NCI-H1436 (cell line): Measurements from ENCODE around the gene NEDD9.

Experiments
- DNase-seq: peaks from one replicate; lab custom pipeline; 2025; lab: John Stamatoyannopoulos, UW

The NEDD9 gene

DNA sequence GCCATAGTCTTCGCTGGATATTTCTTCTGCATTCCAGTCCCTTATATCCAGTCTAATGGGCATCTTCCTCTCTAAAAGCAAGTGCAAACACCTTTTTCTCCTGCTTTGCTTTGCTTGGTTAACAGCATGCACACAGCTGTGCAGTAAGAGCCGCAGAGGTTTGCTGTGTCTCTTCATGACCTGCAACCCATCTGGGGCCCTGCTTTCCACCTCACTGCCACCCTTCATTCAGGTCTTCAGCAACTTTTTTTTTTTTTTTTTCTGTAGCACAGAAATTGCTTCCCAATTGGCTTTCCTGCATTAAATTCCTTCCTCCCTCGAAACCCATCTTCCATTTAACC is 14.4 kb downstream of the NEDD9 start:
- DNase-seq: no peak

DNA sequence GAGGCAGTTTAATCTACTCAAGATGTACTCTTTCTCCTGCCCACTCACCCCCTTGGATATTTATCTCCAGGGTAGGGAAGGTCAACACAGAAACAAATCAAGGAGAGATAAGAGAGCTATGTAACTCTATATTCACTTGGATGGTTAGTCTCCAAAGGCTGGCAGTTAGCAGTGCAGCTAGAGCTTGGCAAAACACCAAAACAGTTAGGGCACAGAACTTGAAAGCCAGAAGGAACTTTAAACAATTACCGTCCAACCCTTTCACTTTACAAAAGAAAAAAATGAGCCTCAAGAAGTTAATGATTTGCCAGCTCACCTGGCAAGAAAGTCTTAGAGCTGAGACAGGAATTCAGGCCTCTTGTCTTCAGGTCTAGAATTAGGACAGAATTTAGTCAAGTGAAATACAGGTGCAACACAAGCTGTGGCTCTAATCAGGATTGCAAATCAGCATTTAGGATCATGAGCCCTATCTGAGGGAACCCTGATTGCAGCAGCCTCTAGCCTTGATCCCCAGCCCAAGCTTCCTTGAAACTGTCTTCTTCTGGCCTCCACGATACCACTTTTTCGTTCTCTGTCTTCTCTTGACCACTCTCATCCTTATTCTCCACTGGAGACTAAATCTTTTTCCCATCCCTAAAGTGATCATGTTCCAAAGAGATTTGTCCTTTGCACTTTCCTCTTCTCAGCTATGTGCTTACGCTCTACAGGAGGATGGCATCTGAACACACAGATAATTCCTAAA is 14.9 kb downstream of the NEDD9 start:
- DNase-seq: no peak

DNA sequence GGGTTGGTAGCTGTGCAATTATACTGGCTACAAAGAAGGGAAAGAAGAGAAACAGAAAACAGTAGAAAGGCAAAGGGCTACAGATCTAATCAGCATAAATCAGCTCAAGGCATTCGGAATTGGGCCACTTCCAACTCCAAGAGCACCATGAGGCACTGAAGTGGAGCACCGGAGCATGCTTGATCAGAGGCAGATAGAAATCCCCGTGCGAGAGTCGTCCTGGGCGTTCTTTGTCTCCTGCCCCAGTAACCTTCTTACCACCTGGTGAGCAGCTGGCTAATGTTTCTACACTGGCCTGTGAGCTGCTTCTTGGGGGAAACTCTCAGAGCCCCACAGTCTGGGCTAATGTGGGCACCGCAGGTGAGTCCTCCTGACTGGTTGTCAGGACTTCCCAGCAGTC is 16.7 kb downstream of the NEDD9 start:
- no peak for DNase-seq

DNA sequence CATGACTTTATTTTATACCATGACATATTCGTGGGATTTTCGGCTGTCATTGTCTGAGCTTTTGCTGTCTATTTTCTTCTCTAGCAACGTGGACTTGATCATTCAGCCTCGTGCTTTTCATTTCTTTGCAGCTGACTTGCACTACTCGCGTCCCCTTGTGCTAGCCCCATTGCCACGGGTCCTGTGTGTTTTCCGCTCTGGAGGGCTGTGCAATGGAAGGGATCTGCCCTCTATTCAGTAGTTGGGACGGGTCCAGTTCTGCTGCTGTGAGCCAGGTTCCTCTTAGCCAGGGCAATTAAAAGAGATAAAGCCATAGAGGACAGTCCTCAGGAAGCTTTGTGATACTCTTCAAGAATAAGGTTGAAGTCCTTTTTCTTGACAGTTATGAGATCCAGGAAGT is 17.6 kb downstream of the NEDD9 start:
- DNase-seq: no peak

DNA sequence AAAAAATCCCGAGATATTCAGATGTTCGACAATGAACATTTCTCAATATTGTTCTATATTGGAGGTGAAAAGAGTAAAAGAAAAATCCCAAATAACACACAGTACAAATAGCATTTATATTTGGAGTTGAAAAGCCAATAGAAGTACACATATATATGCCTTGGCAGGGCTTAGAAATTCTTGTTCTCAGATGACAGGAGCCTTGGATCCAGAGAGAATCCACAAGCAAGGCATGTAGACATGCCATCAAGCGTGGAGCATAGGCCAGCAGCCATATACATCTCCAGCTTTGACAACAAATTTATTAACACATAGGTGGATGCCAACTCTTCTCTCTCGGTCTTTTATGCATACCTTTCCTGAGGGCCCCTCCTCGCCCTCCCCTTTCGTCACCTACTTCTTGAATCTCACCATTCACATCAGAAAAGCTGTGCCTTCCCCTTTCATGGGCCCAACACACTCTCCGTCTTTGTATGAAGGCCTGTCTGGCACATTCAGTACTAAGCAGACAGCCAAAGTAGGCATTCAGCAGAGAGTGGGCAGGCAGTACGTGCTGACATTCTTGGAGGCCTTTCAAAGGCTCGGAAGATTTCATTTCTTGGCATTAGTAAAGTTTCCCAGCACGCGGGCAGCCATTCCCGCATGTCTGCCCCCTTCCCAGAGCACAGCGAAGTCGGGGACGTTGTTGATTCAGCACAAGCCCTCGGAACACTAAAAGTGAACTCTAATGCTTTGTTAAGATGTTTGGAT is 18.2 kb downstream of the NEDD9 start:
- no peak for DNase-seq

DNA sequence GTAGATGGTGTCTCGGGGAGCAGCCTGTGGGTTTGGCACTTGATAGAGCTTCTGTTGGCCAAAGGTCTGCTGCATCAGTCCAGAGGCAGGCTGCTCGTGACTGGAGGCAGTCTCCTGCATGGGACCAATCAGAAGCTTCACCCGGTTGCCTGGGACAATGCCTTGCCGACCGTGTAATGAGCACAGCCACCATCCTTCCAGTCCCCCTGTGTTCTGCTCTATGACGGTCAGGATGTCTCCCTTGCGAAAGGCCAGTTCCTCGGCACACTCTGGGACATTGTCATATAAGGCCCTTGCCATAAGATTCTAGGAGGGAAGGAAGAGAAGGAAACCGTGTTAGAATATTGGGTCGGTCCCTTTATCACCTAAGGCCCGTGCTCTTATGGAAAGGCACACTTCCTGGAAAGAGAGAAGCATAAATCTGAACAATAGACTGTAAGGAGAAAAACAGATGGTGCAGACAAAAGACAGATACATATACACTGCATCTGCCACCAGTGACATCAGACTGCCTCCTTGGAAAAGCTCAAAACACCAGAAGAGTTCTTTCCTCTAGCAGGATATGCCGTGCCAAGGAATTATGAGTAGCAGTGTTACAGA is 18.9 kb downstream of the NEDD9 start:
- DNase-seq: no peak

DNA sequence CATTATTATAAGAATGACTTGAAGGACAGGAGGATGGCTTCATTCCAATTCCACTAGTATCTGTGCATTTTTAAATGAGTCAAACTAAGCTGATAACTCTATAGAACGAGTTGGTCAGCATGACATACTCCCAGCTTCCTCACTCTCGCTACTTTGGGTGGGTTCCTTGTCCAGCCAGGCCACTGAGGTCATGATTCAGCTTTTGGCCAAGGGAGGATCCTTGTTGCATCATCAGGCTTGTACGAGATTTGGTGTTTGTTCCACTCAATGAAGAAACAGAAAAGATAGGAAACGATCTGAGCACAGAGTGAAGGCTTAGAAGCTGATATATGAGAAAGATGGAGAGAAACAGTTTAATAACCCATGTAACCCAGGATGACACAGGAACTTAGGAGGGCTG is 19.8 kb downstream of the NEDD9 start:
- DNase-seq: no peak

DNA sequence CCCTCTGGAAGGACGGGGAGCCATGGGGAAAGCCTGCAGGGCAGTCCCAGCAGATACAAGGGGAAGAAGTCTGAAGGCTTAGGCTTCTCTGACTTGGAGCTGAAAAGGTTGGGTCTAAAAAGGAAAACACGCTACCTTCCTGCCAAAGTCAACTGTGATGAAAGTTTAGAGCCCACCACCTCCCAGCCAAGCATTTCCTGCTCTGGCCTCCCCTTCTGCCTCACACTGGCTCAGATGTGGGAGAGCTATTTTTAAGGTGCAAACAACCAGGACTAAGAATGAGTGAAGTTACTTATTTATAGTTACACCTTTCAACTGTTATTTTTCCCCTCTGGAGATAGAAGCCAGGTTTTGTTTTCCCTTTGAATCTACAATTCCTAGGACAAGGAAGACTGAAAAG is 21.2 kb downstream of the NEDD9 start:
- DNase-seq: no peak

DNA sequence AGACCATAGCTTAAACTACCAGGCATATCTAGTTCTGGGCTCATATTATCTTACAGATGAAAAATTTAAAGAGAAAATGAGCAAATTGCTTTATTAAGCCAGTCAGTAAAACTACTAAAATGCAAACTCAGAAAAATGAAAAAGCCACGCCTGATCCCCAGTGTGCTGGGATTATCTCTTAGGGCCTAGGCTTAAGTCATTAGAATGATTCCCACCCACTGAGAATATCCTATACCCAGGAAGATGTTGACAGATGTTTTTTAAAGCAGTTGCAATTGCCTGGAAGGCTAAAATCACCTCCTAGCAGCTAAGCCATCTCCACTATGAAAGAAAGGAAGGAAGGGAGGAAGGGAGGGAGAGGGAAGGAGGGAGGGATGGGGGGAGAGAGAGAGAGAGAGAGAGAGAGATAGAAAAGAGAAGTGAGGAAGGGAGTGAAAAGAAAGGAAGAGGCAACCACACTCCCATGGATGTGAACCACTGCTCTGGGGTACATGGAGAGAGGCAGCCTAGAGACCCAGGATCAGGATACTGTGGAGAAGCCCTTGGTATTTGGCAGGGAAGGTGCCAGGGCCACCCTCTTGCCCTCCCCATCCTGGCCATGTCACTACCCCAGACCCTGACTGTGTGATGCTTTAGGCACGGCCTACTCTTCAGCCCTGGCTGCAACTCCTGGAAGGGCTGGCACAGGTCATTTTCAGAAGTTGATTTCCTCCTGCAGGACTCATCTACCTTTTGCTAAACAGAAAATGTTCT is 21.9 kb downstream of the NEDD9 start:
- no peak for DNase-seq

DNA sequence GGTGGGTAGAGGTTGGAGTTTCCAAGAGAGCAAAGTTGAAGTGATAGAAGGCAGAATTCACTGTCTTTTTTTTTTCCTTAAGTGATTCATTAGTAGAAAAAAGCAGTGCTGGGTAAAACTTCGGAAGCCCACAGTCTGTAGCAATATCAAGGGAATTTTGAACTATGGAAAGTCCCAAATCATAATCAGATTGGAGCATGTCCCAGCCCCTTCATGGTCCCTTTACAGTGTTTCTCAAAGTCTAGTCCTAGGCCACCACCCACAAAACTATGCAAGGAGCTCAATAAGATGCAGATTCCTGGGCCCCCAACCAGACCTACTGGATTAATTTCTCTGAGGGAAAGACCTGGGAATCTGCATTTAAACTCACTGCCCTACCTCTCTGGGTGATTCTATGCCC is 22.6 kb downstream of the NEDD9 start:
- DNase-seq: no peak

DNA sequence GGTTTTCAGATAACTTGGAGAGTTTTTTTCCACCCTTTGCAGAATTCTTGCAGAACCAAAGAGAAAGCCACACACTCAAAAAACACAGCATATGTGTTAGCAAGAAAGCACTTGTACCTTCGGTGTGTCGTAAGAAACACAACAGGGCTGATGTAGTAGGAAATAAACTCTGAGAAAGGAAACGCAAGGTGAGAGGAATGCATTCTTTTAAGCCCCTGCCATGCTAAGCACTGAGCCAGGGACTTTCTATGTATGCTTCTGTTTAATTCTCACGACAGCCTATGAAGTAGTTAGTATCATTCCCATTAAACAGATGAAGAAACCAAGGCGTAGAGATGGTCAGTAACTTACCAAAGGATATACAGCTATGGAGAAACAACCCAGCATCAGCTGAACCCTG is 23.1 kb downstream of the NEDD9 start:
- DNase-seq: no peak

DNA sequence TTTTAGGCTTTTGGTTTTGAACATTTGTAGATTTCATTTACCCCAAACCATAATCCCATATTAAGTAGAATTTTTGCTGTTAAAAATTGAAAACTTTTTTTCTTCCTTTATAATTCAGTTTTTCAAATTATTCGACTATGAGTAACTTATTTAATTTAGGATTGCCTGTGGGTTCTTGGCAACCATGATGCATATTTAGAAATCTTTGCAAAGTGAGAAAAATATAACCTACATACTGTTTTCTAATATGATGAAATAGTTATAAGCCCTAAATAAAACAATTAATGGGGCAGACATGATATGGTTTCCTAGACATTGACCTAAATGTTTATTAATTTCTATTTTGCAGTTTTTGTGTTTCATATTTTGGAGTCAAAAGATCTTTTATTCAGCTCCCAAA is 23.6 kb downstream of the NEDD9 start:
- no peak for DNase-seq

DNA sequence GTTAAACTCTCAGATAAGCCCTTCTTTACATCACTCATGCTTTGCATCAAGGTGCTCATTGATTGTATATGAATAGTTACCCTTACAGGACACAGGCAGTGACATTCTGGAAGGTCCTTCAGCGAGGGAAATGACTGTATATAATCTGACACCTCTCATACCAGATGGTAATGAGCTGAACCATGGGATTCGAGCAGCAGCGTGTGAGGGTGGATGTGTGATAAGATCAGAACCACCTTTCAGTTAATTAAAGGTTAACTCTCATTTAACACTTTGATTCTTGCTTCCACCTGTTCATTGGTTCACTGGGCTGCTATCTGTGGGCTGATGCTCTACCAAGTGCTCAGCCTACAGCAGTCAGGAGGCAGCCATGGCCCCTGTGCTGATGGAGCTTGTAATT is 24.2 kb downstream of the NEDD9 start:
- no peak for DNase-seq

DNA sequence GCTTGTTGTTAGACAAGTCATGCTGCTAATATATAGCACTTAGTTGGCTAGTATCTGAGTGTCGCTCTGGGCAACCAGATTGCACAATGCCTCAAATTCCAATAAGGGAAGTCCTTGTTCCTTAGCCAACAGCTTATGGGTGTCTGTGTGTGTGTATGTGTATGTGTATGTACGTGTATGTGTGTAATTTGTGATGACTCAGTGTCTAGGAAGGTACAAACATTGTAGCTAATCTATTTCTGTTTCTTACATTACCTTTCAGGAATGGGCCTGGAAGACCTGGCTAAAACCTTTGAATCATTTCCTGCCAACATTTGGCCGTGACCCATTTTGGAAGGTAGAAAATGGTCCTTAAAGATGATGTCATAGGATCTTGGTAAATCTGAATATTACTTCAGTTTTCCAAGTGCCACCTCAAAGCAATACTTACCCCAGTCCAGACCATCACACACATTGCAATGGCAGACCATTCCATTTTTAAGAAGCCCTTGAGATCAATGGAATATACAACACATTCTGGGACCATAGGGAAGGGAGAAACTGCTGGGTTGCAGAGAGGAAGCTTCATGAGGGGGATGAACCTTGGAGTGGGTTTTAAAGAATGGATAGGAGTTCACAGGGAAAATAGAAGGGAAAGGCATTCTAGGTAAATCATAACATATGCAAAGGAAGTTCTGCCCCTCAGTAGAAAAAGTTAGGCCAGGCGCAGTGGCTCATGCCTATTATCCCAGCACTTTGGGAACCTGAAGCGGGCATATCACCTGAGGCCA is 25.1 kb downstream of the NEDD9 start:
- no peak for DNase-seq

DNA sequence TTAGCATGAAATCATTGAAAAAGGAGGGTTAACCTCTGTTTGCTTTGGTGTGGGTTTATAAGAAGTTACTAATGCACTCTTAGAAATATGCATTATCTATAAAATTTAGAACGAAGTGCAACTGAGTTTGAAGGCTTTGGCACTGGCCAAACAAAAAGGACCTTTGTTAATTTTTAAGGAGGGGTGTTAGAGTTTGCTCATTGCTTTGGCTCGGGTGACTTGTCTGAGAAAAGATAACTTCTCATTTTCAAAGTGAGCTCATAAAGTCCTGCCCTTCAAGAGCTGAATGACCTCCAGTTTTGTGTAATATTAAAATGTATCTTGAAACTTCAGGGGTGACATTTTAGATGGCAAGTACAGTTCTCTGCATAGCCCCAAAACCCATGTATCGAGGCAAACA is 25.9 kb downstream of the NEDD9 start:
- DNase-seq: no peak

DNA sequence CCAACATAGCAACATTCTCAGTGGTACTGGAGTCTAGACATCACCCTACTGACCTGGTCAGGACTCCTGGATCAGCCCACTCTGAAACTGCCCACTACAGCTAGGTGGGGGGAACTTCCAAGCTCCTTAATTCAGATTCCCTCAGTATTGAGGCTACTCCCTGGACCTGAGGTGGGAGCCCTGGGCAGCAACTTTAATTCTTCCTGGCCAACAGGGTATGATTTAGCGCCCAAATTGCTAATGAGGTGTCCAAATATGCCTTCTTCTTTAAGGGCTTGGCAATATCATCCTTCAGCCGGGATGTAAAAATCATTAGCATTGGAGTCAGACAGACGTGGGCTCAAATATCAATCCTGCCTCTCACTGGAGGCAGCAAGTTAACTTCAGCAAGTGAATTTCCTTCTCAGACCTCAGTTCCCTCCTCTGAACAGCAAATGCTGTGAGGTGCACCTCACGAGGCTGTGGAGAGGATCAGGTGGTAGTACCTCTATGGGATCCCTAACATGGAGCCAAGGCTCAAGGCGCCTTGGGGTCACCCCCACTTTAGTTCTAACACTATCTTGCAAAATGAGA is 27.6 kb downstream of the NEDD9 start:
- DNase-seq: no peak

DNA sequence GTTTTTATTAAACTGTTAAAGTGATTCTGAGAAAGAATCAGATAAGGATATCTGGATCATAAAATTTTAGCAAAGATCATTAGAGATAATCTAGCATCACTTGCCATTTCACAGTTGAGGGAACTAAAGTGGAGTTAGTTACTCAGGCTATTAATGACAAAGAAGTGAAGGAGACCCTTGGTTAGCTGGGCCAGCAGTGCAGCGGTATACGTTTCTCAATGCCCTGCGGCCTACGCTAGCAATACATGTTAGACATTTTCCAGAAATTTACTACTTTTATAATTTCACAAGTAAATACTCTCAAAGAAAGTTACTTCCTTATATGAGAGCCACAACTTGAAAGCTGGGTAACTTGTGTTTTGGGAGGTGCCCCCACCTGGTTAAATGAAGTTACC is 28.5 kb downstream of the NEDD9 start:
- no peak for DNase-seq

DNA sequence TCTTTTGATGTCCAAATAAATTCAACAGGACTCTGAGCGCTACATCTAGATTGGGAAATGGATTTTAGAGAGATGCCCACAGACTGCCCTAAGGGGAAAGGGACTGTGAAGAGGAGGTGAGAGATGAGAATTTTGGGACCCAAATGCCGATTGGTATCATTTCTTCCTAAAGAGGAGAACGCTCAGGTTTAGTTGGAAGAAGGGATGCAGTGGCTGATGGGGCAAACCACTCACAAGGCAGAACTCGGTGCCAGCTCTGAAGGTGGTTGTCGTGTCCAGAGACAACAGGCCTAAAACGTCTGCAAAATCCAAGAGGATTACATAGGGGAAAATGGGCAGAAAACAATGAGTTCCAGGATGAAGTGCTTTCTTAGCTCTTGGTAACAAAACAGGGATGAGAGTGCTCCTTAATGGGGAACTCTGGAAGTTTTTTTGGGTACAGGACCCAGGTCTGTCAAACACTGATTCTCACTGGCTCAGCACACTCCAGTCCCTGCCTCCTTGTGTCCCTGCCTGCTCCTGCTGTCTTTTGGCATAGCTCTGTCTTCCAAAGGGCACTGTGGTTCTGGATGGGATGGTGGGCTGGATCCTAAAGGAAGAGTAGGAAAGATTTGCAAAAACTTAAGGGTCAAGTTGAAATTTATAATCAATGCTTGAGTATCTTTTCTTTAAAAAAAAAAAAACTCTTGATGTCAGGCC is 29.0 kb downstream of the NEDD9 start:
- no peak for DNase-seq

DNA sequence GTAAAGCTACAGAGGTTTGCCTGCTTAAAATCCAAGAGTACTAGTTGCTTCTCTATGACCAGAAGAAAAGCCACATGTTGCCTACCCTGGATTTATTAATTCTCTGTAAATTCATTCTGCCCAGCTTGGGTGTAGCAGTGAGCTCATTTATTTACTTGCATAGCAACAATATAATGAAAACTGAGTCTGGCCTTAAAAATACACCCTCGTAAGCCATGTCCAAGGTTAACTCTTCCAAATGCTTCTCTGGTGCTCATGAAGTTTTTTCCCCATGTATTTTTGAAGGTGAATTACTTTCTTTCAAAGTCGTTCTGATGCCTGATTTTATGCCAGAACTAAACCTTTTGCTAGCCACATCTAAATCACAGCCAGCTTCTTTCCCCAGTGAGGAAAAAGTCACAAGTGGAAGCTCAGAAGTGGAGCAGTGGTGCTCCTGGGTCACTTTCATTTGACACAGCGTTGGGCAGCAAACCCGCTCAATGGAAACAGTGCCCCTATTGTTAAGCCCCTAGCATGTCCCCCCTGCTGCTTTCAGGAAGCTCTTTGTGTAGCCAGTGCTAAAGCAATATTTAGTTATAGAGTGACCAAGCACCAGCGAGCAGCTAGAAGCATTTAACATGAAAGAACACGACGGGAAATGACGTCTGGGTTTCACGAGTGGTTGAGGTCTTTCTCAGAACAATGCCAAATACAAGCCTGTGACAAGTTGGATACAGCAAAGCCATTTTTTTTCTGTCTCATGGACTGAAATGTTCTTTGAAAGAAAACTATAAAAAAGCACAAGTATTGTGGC is 29.8 kb downstream of the NEDD9 start:
- no peak for DNase-seq
